NT2/D1 (cell line): Measurements from ENCODE around the gene KIF6.

Experiments used
- SUZ12 ChIP-seq: IDR thresholded peaks from 2 replicates; pipeline ENCODE4 v1.6.1; 2011; ENCODE audit not compliant: insufficient read length, insufficient read depth; ENCODE audit errors: extremely low read depth
- YY1 ChIP-seq: IDR thresholded peaks from 2 replicates; pipeline ENCODE4 v1.6.1; 2011; ENCODE audit not compliant: insufficient read length, insufficient read depth
- ZNF274 ChIP-seq: IDR thresholded peaks from 2 replicates; pipeline ENCODE4 v1.6.1; 2011; ENCODE audit warnings: mild to moderate bottlenecking, low read depth, low read length

GRCh38 chr6:39421383-39422225 lies 303.6 kb downstream of the KIF6 start:
- TF ChIP-seq YY1 (no peak), ZNF274 (no peak), SUZ12 (no peak)
